Midbrain (tissue), 1 donor: ENCODE results near the gene ZBTB20.
"Not testable (repeated sequence)": the region's sequence is repeated elsewhere in the genome, so short reads cannot be mapped to it uniquely, and the experiment has no call there.

Experiments
- DNase-seq: peaks from one replicate; lab custom pipeline; 2025; lab: John Stamatoyannopoulos, UW

Gene ZBTB20

DNA sequence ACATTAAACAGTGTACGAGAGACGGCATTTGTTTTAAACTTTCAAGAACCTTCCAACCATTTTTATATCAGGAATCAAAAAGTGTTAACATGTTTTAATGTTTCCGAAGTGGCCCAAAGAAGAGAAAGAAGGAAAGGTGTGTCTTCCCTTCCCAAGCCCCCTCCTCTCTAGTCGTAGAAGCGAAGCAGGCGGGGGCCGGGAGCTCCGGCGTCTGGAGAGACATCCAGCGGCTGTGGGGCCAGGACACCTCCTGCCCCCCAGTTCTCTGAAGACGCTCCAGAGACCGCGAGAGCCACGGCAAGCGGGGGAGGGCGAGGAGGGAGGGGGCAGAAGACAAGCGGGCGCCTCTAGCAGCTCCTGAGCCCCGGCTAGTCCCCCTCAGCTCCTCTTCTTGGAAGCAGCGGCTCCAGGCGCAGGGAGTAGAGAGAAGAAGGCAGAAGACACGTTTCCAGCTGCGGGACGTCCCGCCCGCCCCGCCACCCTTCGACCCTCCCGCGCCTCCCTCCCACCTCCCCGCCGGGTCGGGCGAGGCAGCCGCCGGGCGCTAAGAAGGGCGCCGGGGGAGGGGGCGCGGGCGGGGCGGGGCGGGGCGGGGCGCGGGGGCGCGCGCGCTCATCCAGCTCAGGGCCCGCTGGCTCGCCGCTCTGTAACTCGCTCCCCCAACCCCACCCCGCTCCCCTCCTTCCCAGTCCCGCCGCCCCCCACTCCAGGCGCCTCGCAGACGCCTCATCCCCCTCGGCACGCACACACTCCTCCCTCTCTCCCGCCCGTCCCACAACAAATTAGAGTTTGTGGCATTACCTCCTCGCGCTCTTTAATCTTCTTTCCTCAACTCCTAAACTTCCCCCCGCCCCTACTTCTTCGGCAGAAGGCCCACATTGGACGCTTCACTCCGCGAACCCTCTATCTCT lies at the start of gene ZBTB20:
Gene ZBTB20 (minus strand): TSS at position 871 of the 911 bp plus-strand sequence.
- DNase-seq, result peak; percentile 66

DNA sequence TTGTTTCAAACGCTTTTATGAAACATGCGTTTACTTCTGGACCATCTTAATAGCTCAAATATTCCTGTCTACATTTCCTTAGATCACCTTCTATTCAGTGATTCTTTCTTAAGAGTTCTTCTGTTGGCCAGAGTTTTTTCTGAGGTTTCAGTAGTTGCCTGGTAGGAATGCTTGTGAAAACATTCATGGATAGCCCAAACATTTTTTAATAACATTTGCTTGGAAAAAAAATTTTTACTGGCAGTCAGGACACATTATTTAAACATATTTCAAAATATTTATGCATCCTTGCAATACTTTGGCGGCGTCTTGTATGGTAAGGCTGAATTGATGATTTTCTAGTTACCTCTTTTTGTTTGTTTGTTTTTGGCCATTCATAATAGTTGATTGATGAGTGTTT lies 47.4 kb upstream of the ZBTB20 start:
- DNase-seq, result no peak

DNA sequence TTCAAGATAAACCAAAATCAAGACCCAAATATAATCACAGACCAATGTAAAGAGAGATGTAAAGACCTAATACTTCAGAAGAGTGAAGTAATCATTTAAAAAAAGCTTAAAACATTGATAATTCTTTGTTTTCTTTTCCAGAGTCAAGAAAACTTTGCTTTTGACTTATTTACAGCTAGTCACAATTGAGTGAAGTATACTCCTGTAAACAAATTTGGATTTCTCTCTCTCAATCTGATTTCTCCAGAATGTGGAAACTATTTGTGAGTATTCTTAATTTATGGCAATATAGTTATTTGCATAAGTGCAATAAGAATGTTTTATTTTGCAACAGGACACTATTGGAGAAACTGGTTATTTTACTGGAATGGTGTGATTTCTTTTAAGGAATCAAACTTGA lies 43.7 kb upstream of the ZBTB20 start:
- no peak for DNase-seq

DNA sequence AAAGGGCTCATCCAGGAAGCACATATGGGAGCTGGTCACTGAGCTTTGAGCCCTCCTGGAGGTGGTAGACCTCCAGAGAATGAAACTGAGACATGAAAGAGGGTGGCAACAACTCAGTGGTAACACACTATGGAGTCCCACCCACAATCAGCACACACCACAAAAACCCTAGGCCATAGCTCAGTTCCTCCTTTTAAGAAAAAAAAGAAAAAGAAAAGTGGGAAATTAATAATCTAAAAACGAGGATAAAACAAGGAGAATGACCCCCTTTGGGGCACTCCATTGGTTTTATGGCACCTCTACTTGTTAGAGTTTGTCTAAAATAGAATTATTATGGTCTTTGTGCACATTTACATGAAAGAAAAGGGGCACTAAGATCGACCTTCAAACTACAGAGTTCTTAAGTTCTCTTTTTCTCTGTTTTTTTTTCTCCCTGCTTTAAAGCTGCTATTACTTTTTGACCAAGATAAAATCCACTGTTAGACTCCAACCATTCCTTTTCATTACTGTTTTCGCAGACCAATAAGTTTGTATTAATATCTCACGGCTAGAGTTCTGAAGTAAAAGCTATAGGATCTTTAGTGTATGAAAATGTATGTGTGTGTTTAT lies 40.2 kb upstream of the ZBTB20 start:
- no peak for DNase-seq

DNA sequence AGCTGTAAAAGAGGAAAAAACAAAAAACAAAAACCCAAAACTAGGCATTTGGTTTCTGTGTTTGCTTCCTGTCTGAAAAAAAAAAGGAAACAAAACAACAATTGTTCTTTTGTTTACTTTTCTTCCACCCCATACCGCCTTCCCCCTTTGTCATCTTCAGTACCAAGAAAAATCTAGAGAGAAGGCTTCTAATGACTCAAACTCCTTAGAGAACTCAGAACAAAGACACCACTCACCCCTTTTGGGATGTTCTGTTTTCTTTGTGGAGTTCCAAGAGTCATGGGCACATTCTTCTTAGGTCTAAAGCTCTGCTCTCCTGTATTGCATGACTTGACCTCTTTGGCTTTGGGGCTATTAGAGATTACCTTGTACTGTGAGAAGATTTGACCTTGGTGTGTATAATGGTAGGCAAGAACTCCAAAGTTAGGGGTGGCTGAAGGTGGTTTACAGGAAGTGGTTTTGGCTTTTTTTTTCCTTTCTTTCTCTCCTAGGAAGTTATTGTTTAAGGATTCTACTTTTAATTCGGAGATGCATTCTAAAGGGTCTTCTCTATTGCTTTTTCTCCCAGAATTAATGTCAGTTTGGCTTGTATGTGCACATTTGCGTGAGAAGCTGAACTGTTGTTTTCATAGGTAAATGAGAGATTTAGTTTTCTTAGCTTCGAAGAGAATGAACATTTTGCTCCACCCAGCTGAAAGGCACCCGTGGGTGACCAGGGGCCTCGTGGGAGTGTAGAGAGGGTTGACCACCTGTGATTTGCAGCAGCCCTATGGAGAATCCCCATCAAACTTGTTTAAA lies 39.5 kb upstream of the ZBTB20 start:
- no peak for DNase-seq

DNA sequence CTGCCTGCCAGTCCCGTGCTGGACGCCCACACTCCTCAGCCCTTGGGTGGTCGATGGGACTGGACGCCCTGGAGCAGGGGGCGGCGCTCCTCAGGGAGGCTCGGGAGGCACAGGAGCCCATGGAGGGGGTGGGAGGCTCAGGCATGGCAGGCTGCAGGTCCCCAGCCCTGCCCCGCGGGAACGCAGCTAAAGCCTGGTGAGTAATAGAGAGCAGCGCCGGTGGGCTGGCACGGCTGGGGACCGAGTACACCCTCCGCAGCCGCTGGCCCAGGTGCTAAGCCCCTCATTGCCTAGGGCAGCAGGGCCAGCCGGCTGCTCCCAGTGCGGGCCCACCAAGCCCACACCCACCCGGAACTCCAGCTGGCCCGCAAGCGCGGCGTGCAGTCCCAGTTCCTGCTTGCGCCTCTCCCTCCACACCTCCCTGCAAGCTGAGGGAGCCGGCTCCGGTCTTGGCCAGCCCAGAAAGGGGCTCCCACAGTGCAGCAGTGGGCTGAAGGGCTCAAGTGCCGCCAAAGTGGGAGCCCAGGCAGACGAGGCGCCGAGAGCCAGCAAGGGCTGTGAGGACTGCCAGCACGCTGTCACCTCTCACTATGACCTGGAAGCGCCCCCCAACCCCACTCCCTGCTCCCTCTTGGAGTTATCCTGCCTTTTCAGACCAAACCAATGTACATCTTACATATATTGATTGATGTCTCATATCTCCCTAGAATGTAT lies 37.9 kb upstream of the ZBTB20 start:
- DNase-seq, result not testable (repeated sequence)

DNA sequence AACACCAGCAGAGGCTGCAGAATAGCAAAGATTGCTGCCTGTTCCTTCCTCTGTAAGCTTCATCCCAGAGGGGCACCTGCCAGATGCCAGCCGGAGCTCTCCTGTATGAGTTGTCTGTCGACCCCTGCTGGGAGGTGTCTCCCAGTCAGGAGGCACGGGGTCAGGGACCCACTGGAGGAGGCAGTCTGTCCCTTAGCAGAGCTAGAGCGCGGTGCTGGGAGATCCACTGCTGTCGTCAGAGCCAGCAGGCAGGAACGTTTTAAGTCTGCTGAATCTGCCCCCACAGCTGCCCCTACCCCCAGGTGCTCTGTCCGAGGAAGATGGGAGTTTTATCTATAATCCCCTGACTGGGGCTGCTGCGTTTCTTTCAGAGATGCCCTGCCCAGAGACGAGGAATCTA lies 31.8 kb upstream of the ZBTB20 start:
- not testable (repeated sequence) for DNase-seq

DNA sequence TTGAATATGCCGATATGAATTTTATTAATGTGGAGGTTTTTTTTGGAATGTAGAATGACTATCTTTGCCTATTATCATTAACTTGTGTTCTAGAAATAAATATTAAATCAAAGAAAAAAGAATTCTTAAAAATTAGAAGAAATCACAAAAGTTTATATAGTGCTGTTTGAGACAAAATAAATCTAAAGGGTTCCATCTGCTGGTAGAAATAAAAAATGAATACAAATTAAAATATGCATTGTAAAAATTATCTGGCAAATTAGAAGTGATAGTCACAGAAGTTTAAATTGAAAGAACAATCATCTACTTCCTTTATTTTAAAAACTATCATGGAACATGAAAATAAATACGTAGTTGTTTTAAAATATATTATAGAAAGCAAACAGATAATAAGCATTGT lies 22.7 kb upstream of the ZBTB20 start:
- DNase-seq, result no peak

DNA sequence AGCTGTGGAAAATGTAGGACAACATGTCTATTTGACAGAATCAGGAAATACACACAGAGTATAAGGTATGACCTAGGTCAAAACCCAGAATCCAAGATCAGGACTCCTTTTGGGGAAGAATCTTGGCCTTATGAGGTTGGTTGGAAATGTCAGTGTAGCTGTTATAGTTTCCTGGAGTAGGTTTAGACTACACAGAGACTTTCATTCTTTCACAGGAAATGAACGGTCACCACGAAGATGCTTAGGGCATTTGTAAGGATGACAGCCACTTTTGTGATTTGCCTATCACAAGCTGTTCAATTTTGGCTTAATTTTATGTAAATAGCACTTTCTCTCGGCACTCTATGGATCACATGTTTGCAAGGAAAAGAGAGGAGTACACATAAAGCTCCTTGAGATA lies 18.6 kb upstream of the ZBTB20 start:
- DNase-seq, result no peak

DNA sequence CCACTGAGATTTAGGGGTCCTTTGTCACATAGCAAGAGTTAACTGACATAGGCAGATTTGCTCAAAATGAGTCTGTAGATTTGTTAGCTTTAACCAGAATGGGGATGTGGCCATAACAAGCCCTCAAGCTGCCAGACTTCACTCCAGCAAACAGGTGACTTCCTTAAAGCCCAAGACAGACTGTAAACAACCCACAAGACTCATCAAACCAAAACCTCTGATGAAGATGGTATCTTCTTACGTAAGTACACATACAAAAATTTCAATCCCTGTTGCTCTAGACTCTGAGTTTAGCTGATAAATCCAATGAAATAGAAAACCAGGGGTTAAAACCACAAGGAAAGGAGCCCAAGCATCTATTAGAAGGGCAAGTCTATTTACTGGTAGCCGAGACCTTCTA lies 18.2 kb upstream of the ZBTB20 start:
- DNase-seq, result no peak

DNA sequence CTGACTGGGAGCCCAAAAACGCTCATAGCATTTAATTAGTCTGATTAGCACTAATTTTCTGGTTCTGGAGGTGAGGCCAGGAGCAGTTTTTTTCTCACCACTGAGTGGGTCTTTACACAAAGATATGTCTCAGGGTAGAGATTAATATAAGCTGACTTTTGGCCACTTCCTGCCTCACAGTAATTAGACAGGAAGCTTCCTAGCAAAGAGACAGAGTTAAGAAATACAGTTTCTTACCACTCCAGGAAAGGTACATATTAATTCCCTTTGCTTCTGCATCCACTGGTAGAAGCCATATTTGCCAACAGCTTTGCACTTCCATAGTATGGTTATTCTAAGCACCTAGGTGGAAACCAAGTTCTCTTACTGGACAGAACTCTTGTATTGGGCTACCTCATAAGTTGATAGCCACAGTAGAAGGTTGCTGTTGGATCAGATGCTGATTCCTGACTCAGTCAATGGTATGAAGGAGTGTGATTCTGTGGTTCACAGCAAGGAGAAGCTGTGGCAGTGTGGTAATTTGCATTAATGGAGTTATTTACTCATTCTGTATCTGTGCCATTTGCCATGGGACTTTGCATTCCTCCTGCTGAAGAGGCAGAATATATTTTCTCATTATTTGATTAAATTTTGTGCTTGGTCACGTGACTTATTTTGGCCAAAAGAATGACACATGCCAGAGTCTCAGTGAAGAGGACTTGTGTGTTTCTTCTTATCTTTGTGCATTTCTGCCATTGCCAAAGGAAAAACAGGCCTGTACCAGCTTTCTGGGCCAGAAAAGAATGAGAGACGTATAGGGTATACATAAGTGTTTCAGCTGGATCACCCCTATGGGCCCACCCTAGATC lies 17.5 kb upstream of the ZBTB20 start:
- DNase-seq, result no peak

DNA sequence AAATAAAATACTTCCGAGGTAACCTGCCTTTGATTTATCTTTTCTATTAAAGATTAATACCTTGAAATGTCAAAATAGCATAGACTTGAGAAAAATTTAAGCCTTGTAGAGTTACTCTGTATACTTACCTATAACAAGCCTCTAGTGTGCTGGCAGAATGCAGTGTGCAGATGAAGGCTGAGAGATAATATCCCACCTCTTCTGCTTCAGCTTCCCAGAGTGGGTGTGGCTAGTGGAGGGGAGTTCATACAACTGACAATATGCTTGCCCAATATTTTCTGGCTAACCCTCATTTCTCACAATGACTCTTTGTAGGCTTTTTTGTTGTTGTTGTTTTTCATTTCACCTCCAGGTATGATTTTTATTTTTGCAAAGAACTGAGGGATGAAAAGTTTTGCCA lies 15.7 kb upstream of the ZBTB20 start:
- no peak for DNase-seq

DNA sequence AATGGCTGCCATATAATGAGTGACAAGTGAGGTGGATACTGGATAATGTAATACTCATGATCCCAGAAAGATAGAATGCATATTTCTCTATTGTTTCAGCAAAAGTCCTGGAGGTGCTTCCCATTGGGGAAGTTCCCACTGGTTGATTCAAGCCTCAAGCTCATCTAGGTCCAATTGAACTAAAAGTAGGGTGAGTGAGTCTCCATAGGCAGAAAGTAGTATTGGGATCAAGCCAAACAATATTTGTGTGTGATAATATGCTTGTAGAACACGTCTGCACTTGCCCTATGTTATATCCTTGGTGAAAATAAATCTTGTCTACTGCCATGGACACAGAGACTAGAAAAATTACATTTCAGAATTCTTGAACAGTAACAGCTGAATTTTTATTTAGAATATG lies 14.8 kb upstream of the ZBTB20 start:
- DNase-seq, result no peak

DNA sequence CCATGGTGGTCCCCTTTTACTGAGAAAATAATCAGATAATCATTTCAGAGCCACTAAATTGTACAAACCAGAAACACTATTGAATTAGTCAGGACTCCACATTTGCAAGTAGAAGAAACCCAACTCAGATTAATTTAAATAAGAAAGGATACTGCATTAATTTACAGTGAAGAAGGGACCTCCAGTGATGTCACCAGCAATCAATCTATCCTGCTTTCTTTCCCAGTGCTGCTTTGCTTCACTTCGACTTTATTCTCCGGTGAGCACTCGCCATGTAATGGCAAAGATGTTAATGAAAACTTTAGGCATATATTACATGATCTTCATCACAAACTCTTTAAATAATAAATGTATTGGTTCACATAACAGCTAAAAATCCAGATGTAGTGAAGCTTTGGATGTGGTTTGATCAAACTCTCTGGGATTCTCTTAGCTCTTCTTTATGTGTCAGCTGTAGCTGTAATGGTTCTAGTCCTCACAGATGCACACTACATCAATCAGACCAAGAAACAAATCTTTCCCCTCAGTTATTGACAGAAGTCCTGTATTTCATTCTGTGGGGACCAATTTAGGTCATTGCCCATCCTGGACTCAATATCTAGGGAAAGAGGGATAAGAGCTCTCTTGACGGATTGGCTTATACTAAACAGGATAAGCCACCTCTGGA lies 14.2 kb upstream of the ZBTB20 start:
- DNase-seq, result no peak

DNA sequence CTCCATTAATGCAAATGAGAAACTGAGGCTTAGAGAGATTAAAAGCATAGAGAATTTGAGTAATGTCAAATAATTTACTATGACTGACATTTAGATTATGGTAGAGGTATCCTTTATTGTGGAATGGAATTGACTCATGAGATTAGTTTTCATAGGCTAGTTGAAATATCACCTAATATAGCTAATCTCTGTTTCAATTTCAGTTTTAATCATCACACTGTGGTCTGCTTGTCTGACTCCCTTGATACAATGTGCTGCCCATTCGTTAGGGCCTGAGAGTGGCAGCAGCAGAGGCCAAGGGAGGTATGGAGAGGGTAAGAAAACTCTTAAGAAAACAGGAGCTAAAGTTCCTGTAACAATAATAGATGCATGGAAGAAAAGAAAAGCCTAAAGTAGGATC lies 13.2 kb upstream of the ZBTB20 start:
- DNase-seq, result no peak

DNA sequence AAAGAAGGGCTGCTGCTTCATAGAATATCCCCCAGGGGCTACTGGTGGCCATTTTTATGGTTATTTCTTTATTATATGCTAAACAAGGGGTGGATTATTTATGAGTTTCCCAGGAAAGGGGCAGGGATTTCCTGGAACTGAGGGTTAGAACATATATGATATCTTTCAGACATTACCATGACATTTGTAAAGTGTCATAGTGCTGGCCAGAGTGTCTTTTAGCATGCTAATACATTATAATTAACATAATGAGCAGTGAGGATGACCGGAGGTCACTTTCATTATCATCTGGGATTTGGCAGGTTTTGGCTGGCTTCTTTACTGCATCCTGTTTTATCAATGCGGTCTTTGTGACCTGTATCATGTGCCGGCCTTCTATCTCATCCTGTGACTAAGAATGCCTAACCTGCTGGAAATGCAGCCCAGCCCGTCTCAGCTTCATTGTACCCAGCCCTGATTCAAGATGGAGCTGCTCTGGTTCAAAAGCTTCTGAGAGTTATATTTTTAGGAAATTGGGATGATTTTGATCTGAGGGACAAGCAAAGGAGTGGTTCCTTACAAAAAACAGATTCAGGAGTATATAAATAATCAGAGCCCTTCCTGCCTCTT lies 9.1 kb upstream of the ZBTB20 start:
- DNase-seq, result no peak

DNA sequence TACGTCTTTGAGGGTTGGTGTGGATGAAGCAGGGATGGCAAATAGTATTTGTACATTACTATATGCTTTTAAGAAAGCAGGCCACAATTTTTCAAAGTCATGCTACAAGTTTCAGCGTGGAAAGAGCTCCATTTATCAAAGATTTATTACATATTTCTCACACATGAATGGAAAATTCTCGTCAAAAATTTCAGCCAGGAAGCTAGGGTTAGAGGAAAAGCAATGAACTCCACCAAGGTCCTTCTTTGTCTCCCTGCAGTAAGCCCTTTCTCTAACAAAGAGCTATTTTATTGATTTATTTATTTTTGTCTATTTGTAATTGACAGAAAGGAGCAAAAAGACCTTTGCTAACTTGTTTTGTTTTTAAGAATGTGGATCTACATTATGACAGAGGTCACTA lies 7.5 kb upstream of the ZBTB20 start:
- no peak for DNase-seq

DNA sequence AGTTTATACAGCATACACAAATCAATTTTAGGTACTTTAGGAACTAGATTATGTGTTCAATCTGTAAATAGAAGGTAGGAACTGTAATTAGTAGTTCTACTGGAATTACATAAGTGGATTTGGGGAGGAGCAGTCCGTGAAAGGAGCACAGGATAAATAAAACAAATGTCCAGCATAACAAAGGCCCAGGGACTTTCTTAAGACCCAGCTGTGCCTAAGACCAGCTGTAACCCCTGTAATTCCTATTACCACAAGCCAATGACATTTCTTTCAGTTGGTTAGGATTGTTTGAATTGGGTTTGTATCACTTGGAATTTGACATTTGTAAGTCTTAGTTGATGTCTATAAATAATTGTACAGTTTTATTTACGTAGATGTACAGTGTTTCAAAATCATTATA lies 4.8 kb upstream of the ZBTB20 start:
- DNase-seq, result no peak

DNA sequence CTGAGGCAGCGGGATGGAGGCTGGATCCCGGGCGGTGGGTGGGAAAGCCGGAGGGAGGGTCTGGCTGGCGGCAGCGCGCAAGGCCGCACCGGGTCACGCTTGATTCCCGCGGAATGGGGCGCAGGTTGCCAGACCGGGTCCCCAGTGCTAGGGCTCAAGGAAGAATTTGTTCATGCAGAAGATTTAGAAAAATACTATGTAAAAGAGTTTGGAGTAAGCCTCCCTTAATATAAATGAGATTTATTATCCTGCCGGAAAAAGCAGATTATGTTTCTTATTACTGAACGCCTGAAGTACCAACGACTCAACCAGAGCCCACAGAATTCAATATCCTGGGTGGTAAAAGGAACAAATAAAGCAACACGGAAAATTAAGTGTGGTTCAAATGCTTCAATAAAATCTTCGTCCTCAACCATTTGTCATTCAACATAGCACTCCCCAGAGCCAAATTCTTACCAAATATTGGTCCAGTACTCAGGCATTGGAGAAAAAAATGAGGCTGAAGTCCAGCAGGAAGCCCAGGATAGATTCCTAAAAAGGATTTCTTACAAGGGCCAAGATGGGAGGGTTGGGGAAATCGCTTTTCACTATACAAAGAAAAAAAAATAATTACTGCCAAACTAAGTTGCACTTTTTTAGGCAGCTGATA lies 1.2 kb upstream of the ZBTB20 start:
- DNase-seq, result no peak
